ENCODE data around the gene ZNF292.
"Not testable (repeated sequence)": the region's sequence is repeated elsewhere in the genome, so short reads cannot be mapped to it uniquely, and the experiment has no call there.

Gene ZNF292

DNA sequence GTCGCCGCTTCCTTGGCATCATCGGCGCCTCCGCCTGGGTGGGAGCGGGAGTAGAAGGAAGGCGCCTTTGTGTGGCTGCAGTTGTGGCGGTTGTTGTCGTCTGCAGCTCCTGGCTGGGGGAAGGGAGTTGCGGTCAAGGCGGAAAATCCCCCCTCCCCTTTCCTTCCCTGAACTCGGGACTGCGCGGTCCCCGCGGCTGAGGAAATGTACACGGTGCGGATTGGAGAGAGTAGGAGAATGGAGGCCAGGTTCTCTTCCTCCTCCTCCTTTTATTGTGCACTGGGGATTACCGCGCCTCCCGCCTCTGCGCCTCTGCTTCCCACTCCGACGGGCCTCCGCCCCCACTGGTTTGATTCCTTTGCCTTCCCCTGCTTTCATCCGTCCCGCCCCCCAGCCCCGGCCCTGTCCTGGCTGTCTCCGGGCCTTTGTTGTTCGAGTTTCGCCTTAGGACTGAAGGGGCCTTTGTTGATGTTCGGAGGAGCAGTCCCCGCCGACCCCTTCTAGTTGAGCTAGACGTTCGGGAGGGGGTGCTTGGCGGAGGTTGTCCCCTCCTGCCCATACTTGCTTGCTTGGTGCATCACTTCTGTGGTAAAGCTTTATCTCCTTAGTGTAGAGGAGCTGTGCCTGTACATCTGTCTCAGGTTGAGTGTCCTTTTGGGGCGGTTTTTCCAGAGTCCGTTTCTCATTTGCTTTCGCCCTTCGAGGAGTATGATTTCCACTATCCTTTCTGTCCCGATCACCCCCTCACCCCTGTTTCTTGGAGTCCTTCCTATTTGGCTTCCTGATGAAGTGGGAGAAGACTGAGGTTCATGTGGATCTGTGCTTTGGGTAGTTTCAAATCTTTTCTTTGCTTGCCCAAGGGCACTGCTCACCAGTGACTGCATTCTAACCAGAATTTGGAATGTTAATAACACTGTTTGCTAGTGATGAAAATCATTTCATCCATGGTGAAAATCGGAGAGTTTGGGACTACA is 764 bp downstream of the ZNF292 start:
- ChIA-PET CTCF (interaction anchor here (1.2 to 2.8 kb wide), 4 partner anchors 8 to 17 kb away, joined by 3 to 7 read pairs (median 4); no protein-coding TSS in a partner anchor), POLR2A (no interaction called here)
- DNase-seq (ENCODE audit: extremely low spot score), result peak; percentile 25

DNA sequence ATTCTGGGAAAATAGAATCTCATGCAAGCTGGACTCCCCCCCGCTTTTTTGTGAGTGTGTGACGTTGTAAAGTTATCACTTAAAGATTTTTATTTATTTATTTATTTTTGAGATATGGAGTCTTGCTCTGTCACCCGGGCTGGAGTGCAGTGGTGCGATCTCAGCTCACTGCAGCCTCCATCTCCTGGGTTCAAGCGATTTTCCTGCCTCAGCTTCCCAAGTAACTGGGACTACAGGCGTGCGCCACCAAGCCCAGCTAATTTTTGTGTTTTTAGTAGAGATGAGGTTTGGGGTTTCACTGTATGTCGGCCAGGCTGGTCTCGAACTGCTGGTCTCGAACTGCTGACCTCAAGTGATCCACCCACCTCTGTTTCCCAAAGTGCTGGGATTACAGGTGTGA is 2.2 kb downstream of the ZNF292 start:
- POLR2A ChIA-PET; DNase-seq (ENCODE audit: extremely low spot score): not testable (repeated sequence)
- CTCF ChIA-PET, result interaction anchor here (2.6 to 2.8 kb wide), 2 partner anchors 9 to 18 kb away, joined by 7 to 8 read pairs; no protein-coding TSS in a partner anchor

More for the DNA sequence above, 764 bp downstream of the ZNF292 start:
- TF ChIP-seq, protein P1, sequence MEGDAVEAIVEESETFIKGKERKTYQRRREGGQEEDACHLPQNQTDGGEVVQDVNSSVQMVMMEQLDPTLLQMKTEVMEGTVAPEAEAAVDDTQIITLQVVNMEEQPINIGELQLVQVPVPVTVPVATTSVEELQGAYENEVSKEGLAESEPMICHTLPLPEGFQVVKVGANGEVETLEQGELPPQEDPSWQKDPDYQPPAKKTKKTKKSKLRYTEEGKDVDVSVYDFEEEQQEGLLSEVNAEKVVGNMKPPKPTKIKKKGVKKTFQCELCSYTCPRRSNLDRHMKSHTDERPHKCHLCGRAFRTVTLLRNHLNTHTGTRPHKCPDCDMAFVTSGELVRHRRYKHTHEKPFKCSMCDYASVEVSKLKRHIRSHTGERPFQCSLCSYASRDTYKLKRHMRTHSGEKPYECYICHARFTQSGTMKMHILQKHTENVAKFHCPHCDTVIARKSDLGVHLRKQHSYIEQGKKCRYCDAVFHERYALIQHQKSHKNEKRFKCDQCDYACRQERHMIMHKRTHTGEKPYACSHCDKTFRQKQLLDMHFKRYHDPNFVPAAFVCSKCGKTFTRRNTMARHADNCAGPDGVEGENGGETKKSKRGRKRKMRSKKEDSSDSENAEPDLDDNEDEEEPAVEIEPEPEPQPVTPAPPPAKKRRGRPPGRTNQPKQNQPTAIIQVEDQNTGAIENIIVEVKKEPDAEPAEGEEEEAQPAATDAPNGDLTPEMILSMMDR (IDR thresholded peaks at IDR 0.05; ENCODE audit: control extremely low read depth, extremely low read depth, low read depth, missing control alignments), result no peak

DNA sequence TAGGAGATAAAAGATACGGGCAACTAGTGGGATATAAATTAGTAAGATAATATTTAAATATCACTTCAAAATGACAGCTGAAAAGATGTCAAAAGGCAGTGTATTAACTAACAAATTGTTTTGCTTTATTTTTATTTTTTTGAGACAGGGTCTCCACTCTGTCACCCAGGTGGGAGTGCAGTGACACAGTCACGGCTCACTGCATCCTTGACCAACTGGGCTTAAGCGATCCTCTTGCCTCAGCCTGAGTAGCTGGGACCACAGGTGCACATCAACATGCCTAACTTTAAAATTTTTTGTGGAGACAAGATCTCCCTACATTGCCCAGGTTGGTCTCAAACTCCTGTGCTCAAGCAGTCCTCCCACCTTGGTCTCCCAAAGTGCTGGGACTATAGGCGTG is 5.9 kb downstream of the ZNF292 start:
- ChIA-PET POLR2A (no interaction called here), CTCF (interaction anchor here (3.0 kb wide), 1 partner anchor 9 kb away, joined by 11 read pairs; no protein-coding TSS in a partner anchor)
- DNase-seq (ENCODE audit: extremely low spot score), result no peak
- TF ChIP-seq, protein P1 (IDR thresholded peaks at IDR 0.05; ENCODE audit: control extremely low read depth, extremely low read depth, low read depth, missing control alignments), result no peak

DNA sequence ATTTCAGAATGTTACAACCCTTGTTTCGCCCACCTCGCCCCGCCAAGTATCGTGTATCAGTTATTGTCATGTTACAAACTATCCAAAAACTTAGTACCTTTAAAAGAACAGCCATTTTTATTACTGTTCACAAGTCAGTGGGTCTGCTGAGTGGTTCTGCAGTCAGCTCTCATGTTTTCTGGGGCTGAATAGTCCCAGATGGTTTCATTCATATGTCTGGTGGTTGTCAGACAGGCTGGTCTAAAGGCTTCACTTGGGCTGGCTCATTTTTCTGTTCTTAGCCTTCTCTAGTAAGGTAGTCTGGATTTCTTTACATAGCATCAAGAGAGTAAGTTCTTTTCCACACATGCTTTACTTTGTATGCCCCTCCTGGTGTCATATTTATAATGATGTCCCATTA is 8.6 kb downstream of the ZNF292 start:
- ChIA-PET CTCF (interaction anchor here (0.8 to 3.0 kb wide), 6 partner anchors 9 to 34 kb away, joined by 3 to 11 read pairs (median 4); no protein-coding TSS in a partner anchor), POLR2A (no interaction called here)
- DNase-seq (ENCODE audit: extremely low spot score), result no peak
- TF ChIP-seq, protein P1 (IDR thresholded peaks at IDR 0.05; ENCODE audit: control extremely low read depth, extremely low read depth, low read depth, missing control alignments), result no peak

DNA sequence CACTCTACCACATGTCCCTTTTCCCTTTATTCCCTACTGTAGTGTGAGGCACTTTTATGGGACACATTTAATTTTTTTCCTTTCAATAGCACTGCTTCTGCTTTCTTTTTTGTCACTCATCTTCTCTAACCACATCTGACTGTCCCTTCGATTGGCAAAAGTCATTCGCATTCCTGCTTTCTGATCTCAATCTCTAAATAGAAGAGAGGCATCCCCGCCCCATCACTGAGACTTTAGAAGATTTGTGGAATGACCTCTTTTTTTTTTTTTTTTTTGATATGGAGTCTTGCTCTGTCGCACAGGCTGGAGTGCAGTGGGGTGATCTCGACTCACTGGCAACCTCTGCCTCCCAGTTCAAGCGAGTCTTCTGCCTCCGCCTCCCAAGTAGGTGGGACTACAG is 9.1 kb downstream of the ZNF292 start:
- TF ChIP-seq, protein P1 (IDR thresholded peaks at IDR 0.05; ENCODE audit: control extremely low read depth, extremely low read depth, low read depth, missing control alignments), result no peak
- CTCF ChIA-PET, result interaction anchor here (1.6 kb wide), 1 partner anchor 9 kb away, joined by 6 read pairs; no protein-coding TSS in a partner anchor
- no peak for DNase-seq (ENCODE audit: extremely low spot score)
- POLR2A ChIA-PET, result no interaction called here

DNA sequence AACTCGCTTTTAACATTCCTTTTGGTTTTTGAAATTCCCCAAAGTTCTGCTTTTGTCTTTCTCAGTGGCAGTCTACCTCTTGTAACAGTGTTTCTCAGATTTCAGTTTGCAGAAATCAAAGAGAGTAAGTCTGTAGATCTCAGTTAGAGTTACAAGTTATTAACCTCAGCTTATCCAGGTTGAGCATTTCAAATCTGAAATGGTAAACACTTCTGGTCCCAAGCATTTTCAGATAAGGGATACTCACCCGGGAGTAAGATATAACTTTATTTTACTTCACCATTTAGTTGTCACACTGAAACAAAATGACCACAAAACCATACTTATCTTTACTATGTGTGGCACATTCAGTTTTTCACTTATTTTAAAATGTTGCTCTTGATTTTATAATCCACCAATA is 9.8 kb downstream of the ZNF292 start:
- ChIA-PET CTCF (interaction anchor here (1.8 kb wide), 1 partner anchor 13 kb away, joined by 8 read pairs; no protein-coding TSS in a partner anchor), POLR2A (no interaction called here)
- no peak for DNase-seq (ENCODE audit: extremely low spot score)
- TF ChIP-seq, protein P1 (IDR thresholded peaks at IDR 0.05; ENCODE audit: control extremely low read depth, extremely low read depth, low read depth, missing control alignments), result no peak
